ENCODE measurements around the gene SARDH. TPM values are rescaled to one million over a fixed set of nuclear protein-coding genes. Genes with fewer than 3 reads are reported as not detected.

SARDH gene
- total and polyA plus RNA-seq, 2 donors from 2014 or later, result 4.6 to 12.0 TPM

DNA sequence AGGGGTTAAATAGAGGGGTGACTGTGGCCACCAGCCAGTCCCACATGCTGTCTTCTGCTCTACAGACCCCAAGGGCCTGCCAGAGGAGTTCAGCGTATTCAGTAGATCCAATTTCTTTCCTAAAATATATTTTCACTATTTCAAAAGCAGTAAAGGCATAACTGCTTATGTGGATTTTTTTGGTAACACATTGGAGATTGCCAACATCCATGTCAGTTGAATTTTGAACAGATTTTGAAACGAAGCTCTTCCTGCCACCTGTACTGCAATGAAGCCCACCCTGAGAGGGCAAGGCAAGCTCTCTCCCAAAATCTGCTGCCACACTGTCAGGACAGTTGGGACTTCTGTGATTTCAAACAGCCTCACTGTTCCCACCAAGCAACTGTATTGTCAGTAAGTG lies 37.1 kb upstream of the SARDH start:
- Histone ChIP-seq H3K9ac (ENCODE audit: low read length in 3 of 3) (no peak overlapping the region), H3K27ac (ENCODE audit: low read depth in 2 of 2, low read length in 2 of 2) (no peak overlapping the region), H3K9me3 (ENCODE audit: control insufficient read depth in 2 of 3, insufficient read depth in 1 of 3, low read length in 3 of 3) (peaks cover 0 to 3% (median 0%) of the 10 kb centered on the region in 3 donors), H3K27me3 (ENCODE audit: control insufficient read depth, insufficient read depth, low read length) (no peaks in the 10 kb centered on the region), H3K36me3 (ENCODE audit: control insufficient read depth in 2 of 3, insufficient read depth in 3 of 3, low read length in 3 of 3) (peaks cover 9 to 21% (median 16%) of the 10 kb centered on the region in 3 donors), H3K4me3 (ENCODE audit: low read length in 3 of 3) (no peak overlapping the region), H3K4me1 (ENCODE audit: control insufficient read depth in 2 of 3, insufficient read depth in 2 of 3, low read depth in 1 of 3, low read length in 3 of 3) (no peaks in the 10 kb centered on the region)
- DNase-seq, result no peak
- TF ChIP-seq, protein P1, sequence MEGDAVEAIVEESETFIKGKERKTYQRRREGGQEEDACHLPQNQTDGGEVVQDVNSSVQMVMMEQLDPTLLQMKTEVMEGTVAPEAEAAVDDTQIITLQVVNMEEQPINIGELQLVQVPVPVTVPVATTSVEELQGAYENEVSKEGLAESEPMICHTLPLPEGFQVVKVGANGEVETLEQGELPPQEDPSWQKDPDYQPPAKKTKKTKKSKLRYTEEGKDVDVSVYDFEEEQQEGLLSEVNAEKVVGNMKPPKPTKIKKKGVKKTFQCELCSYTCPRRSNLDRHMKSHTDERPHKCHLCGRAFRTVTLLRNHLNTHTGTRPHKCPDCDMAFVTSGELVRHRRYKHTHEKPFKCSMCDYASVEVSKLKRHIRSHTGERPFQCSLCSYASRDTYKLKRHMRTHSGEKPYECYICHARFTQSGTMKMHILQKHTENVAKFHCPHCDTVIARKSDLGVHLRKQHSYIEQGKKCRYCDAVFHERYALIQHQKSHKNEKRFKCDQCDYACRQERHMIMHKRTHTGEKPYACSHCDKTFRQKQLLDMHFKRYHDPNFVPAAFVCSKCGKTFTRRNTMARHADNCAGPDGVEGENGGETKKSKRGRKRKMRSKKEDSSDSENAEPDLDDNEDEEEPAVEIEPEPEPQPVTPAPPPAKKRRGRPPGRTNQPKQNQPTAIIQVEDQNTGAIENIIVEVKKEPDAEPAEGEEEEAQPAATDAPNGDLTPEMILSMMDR (IDR thresholded peaks at IDR 0.05; ENCODE audit: borderline replicate concordance, extremely low read depth, insufficient read depth), result no peak
- intact Hi-C loops (cut with DNase I), result no loop called here
- FAIRE-seq, result no peak

DNA sequence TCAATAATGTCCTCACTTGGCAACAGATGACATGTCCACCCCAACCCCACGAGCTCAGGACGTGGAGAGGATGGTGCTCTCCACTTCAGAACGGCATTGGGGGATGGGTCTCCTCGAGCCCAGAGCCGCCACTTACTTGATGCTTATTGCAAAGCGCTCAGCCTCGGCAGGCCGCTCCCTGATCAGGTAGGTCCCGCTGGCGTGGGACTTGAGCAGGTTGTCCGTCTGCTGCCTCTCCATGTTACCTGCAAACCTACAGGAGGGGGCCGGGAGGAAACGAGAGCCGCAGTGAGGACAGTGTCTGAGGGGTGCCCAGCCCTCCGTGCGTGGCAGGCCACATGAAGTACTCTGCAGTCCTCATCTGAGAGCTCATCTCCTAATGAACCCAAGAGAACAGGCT lies 36.6 kb upstream of the SARDH start:
- Histone ChIP-seq H3K27me3 (ENCODE audit: control insufficient read depth, insufficient read depth, low read length) (no peaks in the 10 kb centered on the region), H3K27ac (ENCODE audit: low read depth in 2 of 2, low read length in 2 of 2) (no peak overlapping the region), H3K9ac (ENCODE audit: low read length in 3 of 3) (no peak overlapping the region), H3K9me3 (ENCODE audit: control insufficient read depth in 2 of 3, insufficient read depth in 1 of 3, low read length in 3 of 3) (peaks cover 0 to 3% (median 0%) of the 10 kb centered on the region in 3 donors), H3K4me1 (ENCODE audit: control insufficient read depth in 2 of 3, insufficient read depth in 2 of 3, low read depth in 1 of 3, low read length in 3 of 3) (no peaks in the 10 kb centered on the region), H3K36me3 (ENCODE audit: control insufficient read depth in 2 of 3, insufficient read depth in 3 of 3, low read length in 3 of 3) (peaks cover 9 to 22% (median 16%) of the 10 kb centered on the region in 3 donors), H3K4me3 (ENCODE audit: low read length in 3 of 3) (no peak overlapping the region)
- TF ChIP-seq, protein P1 (IDR thresholded peaks at IDR 0.05; ENCODE audit: borderline replicate concordance, extremely low read depth, insufficient read depth), result no peak
- FAIRE-seq (no peak), DNase-seq (peak in 1 of 5 donors; percentile 52)
- intact Hi-C loops (cut with DNase I), result no loop called here

DNA sequence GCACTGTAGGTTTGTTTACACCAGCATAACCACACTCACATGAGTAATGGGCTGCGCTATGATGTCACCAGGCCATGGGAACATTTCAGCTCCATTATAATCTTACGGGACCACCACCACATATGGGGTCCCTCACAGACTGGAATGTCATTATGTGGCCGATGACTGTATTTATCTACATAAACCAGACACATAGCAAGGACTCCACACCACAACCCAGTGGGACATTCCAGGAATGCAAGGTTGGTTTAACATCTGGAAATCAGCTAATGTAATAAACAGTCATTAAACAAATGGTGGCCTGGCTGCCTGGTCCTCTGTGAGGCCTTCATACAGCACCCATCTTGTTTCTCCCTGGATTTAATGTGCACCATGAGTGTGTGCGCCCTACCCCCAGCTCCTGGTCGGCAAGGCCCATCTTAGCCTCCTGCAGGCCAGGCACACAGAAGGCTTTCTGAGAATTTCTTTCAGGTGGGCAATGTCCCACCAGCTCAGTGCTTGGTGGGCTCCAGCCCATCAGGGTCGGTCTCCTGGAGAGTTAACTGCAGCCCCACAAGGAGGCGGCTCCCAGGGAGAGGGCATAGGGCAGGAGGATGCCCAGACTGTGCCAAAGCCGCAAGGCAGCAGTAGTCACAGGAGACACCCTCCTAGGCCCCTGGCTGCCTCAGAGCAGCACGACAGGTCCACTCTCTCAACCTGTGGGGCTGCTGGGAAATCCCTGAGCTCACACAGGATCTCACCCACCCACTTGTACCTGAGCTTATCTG lies 35.9 kb upstream of the SARDH start:
- Histone ChIP-seq H3K36me3 (ENCODE audit: control insufficient read depth in 2 of 3, insufficient read depth in 3 of 3, low read length in 3 of 3) (peaks cover 9 to 22% (median 13%) of the 10 kb centered on the region in 3 donors), H3K27ac (ENCODE audit: low read depth in 2 of 2, low read length in 2 of 2) (no peak overlapping the region), H3K9me3 (ENCODE audit: control insufficient read depth in 2 of 3, insufficient read depth in 1 of 3, low read length in 3 of 3) (peaks cover 0 to 3% (median 0%) of the 10 kb centered on the region in 3 donors), H3K9ac (ENCODE audit: low read length in 3 of 3) (no peak overlapping the region), H3K27me3 (ENCODE audit: control insufficient read depth, insufficient read depth, low read length) (no peaks in the 10 kb centered on the region), H3K4me3 (ENCODE audit: low read length in 3 of 3) (no peak overlapping the region), H3K4me1 (ENCODE audit: control insufficient read depth in 2 of 3, insufficient read depth in 2 of 3, low read depth in 1 of 3, low read length in 3 of 3) (no peaks in the 10 kb centered on the region)
- DNase-seq, result peak in 2 of 5 donors; percentile 25 to 51
- intact Hi-C loops (cut with DNase I), result no loop called here
- TF ChIP-seq, protein P1 (IDR thresholded peaks at IDR 0.05; ENCODE audit: borderline replicate concordance, extremely low read depth, insufficient read depth), result no peak
- no peak for FAIRE-seq

Data from kidney (tissue), 14 donors.